GM19455 (cell line): Measurements from ENCODE around the gene ATP9A.

Source experiments
- ATAC-seq: cut with Tn5 transposase; IDR thresholded peaks from one replicate; pipeline ENCODE4 v1.9.1; 2021; ENCODE audit not compliant: unreplicated experiment

Gene ATP9A

DNA sequence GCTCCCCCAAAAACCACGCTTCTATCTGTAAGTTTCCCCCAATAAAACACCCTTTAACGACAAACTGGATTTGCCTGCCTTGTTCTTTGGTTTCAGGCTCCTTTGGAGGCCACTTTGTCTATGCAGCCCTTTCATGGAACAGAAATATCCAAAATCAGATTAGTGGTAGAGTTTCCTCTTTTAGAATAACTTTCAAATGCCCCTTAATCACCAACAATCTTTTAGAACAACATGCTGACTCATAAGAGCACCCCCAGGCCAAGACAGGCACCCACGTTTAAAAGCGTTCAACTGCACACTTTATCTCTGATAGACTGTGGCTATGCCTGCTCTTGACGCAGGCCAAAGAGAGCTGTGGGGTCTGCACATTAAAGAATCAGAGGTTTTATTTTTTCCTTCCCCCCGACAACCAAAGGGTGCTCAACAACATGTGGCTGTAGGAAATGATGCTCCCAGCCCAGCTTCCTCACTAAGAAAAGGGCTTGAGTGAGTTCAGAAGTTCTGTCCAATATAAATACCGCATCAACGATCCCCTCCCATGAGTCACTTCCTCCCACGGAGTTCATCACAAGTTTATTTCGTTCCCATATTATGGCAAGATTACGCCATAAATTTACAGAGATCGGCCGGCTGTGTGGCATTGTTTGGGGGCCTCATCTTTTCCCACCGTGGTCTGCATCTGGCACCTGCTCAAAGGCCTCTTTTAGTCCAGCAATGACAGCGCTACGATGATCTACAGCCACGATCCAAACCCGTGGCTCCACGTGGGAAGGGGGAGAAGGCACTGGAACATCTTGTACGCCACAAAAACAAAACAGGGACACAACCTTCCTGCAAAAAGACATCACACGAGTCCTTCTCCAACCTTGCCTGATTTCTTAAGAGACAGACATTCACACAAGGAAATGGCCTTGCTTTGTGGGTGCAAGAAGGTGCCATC, 136.9 kb downstream of the ATP9A start:
- no peak for ATAC-seq

DNA sequence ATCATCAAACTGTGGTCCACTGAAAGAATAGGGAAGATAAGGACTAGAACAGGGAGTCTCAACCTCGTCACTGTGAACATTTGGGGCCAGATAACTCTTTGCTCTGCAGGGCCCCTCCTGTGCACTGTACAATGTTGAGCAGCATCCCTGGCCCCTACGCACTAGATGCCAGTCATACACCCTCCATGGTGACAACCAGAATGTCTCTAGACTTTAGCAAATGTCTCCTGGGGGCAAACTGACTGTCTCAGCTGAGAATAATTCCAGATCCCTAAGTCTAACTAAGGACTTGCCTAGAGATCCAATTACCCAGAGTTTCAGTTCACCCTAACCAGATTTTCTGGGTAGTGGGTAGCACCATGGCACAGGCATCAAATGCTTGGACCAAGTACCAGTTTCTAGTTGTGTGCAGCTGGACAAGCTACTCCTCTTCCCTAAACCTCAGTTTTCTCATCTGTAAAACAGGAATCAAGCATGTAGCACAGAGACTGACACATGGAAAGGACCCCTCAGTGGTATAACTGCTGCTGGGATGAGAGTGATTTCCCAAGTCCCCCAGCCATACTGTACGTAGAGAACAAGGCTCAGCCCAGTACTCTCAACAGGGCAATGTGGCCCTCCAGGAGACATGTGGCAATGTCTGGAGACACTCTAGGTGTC, 138.7 kb downstream of the ATP9A start:
- no peak for ATAC-seq

GRCh38 chr20:51628533-51629398, 139.4 kb downstream of the ATP9A start:
- no peak for ATAC-seq

DNA sequence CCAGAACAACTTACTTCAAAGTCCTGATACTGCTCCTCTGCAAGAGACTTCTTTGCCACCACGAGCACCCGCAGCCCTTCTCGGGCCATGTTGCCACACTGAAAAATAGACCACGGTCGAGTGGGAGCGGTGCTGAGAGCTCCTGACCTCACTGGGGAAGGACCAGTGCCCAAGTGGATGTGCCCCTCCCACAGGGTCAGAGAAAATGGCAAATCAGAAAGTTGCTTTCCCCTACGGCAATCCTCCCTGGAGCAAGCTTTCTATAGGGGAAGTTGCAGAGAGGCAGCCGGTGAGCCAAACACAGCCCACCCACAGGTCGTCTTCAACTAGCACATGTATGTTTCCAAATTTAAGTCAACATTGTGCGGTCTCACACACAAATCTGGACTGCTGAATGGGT, 140.6 kb downstream of the ATP9A start:
- no peak for ATAC-seq

DNA sequence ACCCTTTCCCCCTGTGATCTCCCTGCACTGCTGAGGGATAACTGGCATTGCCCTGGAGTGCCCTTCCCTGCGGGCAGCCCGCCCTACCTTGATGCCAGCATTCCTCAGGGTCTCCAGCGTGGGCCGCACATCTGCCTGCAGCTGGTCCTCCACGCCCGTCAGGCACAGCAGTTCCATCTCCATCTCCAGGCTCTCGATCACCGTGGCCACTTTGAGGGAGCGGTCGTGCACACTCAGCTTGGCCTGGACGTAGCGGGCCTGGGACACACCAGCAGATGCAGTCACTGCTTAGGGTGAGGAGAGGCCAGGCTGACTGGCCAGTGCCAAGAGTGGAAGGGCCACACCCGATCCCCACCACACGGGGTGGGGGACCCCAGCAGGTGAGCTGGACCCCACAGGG, 143.1 kb downstream of the ATP9A start:
- no peak for ATAC-seq

- no peak for ATAC-seq
Measured at GRCh38 chr20:51624157-51624731, 143.9 kb downstream of the ATP9A start.

- no peak for ATAC-seq
Measured at GRCh38 chr20:51623255-51623654, 144.9 kb downstream of the ATP9A start.

GRCh38 chr20:51622004-51622874, 146.0 kb downstream of the ATP9A start:
- ATAC-seq: no peak

- ATAC-seq: no peak
Measured at GRCh38 chr20:51620432-51620831, 147.8 kb downstream of the ATP9A start.

- ATAC-seq: no peak
Measured at GRCh38 chr20:51616060-51616459, 152.1 kb downstream of the ATP9A start.

GRCh38 chr20:51614687-51615086, 153.5 kb downstream of the ATP9A start:
- ATAC-seq: no peak

DNA sequence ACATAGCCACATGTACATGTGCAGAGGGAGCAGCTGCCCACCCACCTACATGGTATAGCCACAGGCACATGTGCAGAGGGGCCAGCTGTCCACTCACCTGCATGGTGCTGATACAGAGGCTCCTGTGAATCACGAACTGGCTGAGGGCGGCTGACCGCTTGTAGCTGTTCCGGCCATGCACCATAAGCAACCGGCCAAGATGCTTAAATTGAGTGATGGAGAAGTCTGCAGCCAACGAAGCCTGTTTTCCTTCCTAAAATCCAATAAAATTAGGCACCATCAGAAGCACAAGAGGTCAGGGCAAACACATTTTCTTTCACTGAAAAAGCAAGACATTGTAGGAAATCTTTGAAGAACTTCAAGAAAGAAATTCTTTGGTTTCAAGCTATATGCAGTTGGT, 154.6 kb downstream of the ATP9A start:
- no peak for ATAC-seq

DNA sequence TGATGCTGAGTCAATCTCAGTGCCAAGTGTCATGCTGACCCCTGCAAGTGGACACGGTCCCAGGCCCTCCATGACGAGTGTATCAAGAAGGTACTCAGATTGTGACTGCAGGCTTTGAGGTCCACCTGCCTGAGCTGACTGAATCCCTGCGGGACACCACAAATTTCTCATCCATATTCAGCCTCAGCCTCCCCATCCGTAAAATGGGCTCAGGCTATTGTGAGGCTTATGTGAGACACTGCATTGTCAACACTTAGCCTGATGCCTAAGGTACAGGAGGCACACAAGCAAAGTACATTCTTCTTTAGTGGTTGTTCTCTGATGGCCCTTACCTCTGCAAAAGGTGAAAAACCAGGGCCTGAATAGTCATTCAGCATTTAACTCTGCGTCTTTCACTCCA, 155.3 kb downstream of the ATP9A start:
- ATAC-seq: no peak

- ATAC-seq: no peak
Measured at GRCh38 chr20:51611625-51611890, 156.6 kb downstream of the ATP9A start.

- no peak for ATAC-seq
Measured at GRCh38 chr20:51610761-51611624, 157.2 kb downstream of the ATP9A start.

DNA sequence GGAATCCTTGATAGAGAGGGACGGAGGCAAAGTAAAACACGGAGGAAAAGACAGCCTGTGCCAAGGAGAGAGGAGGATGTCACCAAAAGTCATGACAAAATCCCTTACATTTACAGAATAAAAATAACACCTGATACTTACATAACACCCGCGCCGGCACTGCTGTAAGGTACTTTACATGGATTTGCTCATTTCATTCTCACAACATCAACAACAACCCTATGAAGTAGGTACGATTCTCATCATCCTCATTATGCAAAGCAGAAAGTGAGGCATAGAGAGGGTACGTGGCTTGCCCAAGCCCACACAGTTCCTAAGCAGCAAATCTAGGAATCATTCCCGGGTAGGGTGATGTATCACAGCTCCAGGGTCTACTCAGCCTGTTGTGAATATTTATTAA, 158.1 kb downstream of the ATP9A start:
- no peak for ATAC-seq

GRCh38 chr20:51609251-51609650, 158.9 kb downstream of the ATP9A start:
- no peak for ATAC-seq

DNA sequence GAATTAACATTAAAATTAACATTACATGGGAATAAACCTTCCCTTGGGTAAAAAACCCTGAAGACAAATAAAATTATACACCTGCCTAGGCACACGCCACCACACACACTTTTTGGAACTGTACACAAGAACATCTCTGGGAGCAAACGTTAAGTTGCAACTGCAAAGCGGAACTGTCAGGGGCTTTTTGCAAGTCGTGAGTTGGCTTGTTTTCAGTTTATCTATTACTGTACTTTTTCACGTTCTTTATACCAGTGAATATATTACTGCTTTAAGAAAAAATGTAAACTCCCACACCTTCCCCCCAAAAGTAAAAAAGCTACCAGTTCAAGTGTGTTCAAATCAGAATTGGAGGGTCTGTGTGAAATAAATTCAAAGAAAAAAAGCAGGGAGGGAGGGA, 160.1 kb downstream of the ATP9A start:
- ATAC-seq: no peak

- no peak for ATAC-seq
Measured at GRCh38 chr20:51607170-51607569, 161.0 kb downstream of the ATP9A start.
